NCI-H2196 (cell line): ENCODE results near the gene EFCAB10.
"Not testable (repeated sequence)": the region's sequence is repeated elsewhere in the genome, so short reads cannot be mapped to it uniquely, and the experiment has no call there.

Experiments used
- DNase-seq: peaks from one replicate; lab custom pipeline; 2025; ENCODE audit not compliant: unreplicated experiment; lab: John Stamatoyannopoulos, UW

The EFCAB10 gene

GRCh38 chr7:105531792-105532671 is 49.3 kb downstream of the EFCAB10 start, which contains the start of gene RINT1:
Gene RINT1, plus strand, starts transcription at chr7:105532201. Its CDS starts 115 bp downstream, at chr7:105532316.
- peak; percentile 93 for DNase-seq

- DNase-seq = no peak
These were observed 50.7 kb downstream of the EFCAB10 start for GRCh38 chr7:105530546-105530945.

- no peak for DNase-seq
These were observed 51.2 kb downstream of the EFCAB10 start for GRCh38 chr7:105530126-105530525.

GRCh38 chr7:105527737-105528136 is 53.6 kb downstream of the EFCAB10 start:
- not testable (repeated sequence) for DNase-seq

- DNase-seq = no peak
These were observed 56.5 kb downstream of the EFCAB10 start for GRCh38 chr7:105524840-105525239.

- not testable (repeated sequence) for DNase-seq
These were observed 56.9 kb downstream of the EFCAB10 start for GRCh38 chr7:105524423-105524822.

GRCh38 chr7:105521717-105522463 is 59.4 kb downstream of the EFCAB10 start, which contains the start of gene PUS7:
Gene PUS7, minus strand, starts transcription at chr7:105522271. Its CDS starts 13,759 bp downstream, at chr7:105508512.
- DNase-seq = peak; percentile 94

GRCh38 chr7:105521027-105521716 is 60.1 kb downstream of the EFCAB10 start:
- peak; percentile 37 for DNase-seq

GRCh38 chr7:105520620-105521019 is 60.7 kb downstream of the EFCAB10 start:
- DNase-seq = not testable (repeated sequence)

DNA sequence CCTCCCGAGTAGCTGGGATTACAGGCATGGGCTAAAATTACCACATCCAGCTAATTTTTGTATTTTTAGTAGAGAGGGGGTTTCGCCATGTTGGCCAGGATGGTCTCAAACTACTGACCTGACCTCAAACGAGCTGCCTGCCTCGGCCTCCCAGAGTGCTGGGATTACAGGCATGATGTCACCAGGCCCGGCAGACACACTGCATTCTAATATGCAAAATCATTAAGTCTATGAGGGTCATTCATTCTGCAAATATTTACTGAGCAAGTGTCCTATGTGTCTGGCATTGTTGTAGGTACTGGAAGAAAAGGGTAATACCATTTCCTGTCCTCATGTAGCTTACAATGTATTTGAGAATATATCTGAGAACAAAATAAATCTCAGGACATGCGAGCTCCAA is 61.9 kb downstream of the EFCAB10 start:
- no peak for DNase-seq

GRCh38 chr7:105515610-105516009 is 65.7 kb downstream of the EFCAB10 start:
- not testable (repeated sequence) for DNase-seq
